ENCODE results near the gene GRM8.

The GRM8 gene

GRCh38 chr7:126656165-126656564 is 596.6 kb downstream of the GRM8 start:
- DNase-seq, result no peak

- DNase-seq, result no peak
These were observed 615.2 kb downstream of the GRM8 start for GRCh38 chr7:126637538-126637937.

GRCh38 chr7:126635545-126635944 is 617.2 kb downstream of the GRM8 start:
- no peak for DNase-seq

- DNase-seq, result peak in 1 of 2 experiments; percentile 22
These were observed 644.4 kb downstream of the GRM8 start for GRCh38 chr7:126608339-126608776.

GRCh38 chr7:126606331-126606730 is 646.4 kb downstream of the GRM8 start:
- DNase-seq, result no peak

GRCh38 chr7:126605553-126605952 is 647.2 kb downstream of the GRM8 start:
- DNase-seq, result no peak

- DNase-seq, result no peak
These were observed 647.7 kb downstream of the GRM8 start for GRCh38 chr7:126605056-126605455.

- no peak for DNase-seq
These were observed 663.6 kb downstream of the GRM8 start for GRCh38 chr7:126589068-126589684.

GRCh38 chr7:126578338-126578737 is 674.4 kb downstream of the GRM8 start:
- DNase-seq, result no peak

GRCh38 chr7:126574276-126575250 is 678.2 kb downstream of the GRM8 start:
- DNase-seq, result peak; percentile 46 to 78

GRCh38 chr7:126570845-126571244 is 681.9 kb downstream of the GRM8 start:
- DNase-seq, result no peak

- no peak for DNase-seq
These were observed 683.3 kb downstream of the GRM8 start for GRCh38 chr7:126569402-126569801.

- DNase-seq, result no peak
These were observed 695.5 kb downstream of the GRM8 start for GRCh38 chr7:126557271-126557670.

- no peak for DNase-seq
These were observed 711.3 kb downstream of the GRM8 start for GRCh38 chr7:126541406-126541805.

- no peak for DNase-seq
These were observed 717.6 kb downstream of the GRM8 start for GRCh38 chr7:126535176-126535575.

GRCh38 chr7:126533715-126534114 is 719.0 kb downstream of the GRM8 start:
- no peak for DNase-seq

GRCh38 chr7:126529833-126530232 is 722.9 kb downstream of the GRM8 start:
- no peak for DNase-seq

- DNase-seq, result no peak
These were observed 723.5 kb downstream of the GRM8 start for GRCh38 chr7:126529254-126529653.

- DNase-seq, result no peak
These were observed 726.8 kb downstream of the GRM8 start for GRCh38 chr7:126525906-126526305.

- no peak for DNase-seq
These were observed 727.8 kb downstream of the GRM8 start for GRCh38 chr7:126524967-126525366.

GRCh38 chr7:126511046-126511445 is 741.7 kb downstream of the GRM8 start:
- no peak for DNase-seq

GRCh38 chr7:126501617-126502016 is 751.1 kb downstream of the GRM8 start:
- DNase-seq, result no peak

GRCh38 chr7:126499481-126499880 is 753.3 kb downstream of the GRM8 start:
- DNase-seq, result no peak

GRCh38 chr7:126495733-126496132 is 757.0 kb downstream of the GRM8 start:
- DNase-seq, result no peak

Data from SW 1271 (cell line).